Measurements from ENCODE around the gene FANCE. TPM values are rescaled to one million over a fixed set of nuclear protein-coding genes. Genes with fewer than 3 reads are reported as not detected.
"Not testable (repeated sequence)": the region's sequence is repeated elsewhere in the genome, so short reads cannot be mapped to it uniquely, and the experiment has no call there.

Gene FANCE
- polyA plus RNA-seq, 3 donors: 9.1 to 9.8 (median 9.5) TPM

DNA sequence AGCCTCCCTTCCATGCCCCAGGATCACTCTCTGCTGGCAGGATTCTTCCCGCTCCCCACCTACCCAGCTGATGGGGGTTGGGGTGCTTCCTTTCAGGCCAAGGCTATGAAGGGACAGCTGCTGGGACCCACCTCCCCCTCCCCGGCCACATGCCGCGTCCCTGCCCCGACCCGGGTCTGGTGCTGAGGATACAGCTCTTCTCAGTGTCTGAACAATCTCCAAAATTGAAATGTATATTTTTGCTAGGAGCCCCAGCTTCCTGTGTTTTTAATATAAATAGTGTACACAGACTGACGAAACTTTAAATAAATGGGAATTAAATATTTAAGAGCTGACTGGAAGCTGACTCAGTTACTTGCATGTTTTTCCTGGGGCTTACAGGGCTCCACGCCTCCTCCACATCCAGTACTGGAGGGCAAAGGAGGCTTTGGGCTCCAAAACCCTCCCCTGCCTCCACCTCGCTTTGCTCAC, 24.3 kb upstream of the FANCE start:
- no peak for DNase-seq (ENCODE audit: extremely low read depth in 1 of 11, low read depth in 9 of 11, low spot score in 4 of 11)

GRCh38 chr6:35428421-35429149, 23.6 kb upstream of the FANCE start:
- DNase-seq (ENCODE audit: extremely low read depth in 1 of 11, low read depth in 9 of 11, low spot score in 4 of 11): no peak

GRCh38 chr6:35429463-35429862, 22.7 kb upstream of the FANCE start:
- no peak for DNase-seq (ENCODE audit: extremely low read depth in 1 of 11, low read depth in 9 of 11, low spot score in 4 of 11)

GRCh38 chr6:35432291-35432690, 19.8 kb upstream of the FANCE start:
- no peak for DNase-seq (ENCODE audit: extremely low read depth in 1 of 11, low read depth in 9 of 11, low spot score in 4 of 11)

GRCh38 chr6:35432702-35433101, 19.4 kb upstream of the FANCE start:
- DNase-seq (ENCODE audit: extremely low read depth in 1 of 11, low read depth in 9 of 11, low spot score in 4 of 11): not testable (repeated sequence)

DNA sequence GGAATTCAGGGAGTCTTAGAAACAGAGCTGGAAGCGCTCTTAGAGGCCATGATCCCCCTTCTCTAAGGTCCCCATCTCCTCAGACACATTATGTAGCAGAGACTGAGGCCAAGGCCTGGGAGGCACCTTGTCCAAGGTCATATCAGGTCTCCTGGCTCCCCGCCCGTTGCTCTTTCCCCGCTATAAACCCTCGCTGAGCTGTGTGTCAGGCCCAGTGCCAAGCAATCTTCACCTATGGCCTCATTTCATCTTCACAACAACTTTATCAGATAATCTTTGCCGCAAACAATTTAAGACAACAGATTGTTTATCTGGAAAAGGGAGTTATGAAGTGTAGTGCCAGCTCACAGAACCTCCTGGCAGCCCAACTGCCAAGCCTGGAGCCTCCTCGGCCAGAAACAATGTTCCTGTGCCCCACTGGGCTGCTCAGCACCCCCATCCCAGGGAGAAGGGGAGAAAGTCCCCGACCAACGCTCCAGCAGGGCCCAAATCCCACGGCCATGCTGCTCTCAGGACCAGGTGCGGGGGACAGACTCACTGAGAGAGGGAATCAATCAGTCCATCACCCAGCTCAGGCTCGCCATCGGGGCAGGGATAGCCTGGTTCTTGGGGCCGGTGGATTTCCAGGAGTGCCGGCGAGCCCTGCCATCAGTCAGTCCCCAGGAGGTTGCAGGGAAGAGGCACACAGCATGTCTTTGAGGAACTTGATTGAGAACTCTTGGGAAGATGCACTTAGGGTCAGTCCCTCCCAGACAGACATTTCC, 16.9 kb upstream of the FANCE start:
- no peak for DNase-seq (ENCODE audit: extremely low read depth in 1 of 11, low read depth in 9 of 11, low spot score in 4 of 11)

GRCh38 chr6:35436071-35436857, 15.9 kb upstream of the FANCE start:
- no peak for DNase-seq (ENCODE audit: extremely low read depth in 1 of 11, low read depth in 9 of 11, low spot score in 4 of 11)

- DNase-seq (ENCODE audit: extremely low read depth in 1 of 11, low read depth in 9 of 11, low spot score in 4 of 11): not testable (repeated sequence)
Observed at GRCh38 chr6:35438378-35439065, 13.6 kb upstream of the FANCE start.

- no peak for DNase-seq (ENCODE audit: extremely low read depth in 1 of 11, low read depth in 9 of 11, low spot score in 4 of 11)
Observed at GRCh38 chr6:35439308-35439707, 12.8 kb upstream of the FANCE start.

- DNase-seq (ENCODE audit: extremely low read depth in 1 of 11, low read depth in 9 of 11, low spot score in 4 of 11): no peak
Observed at GRCh38 chr6:35441205-35441604, 10.9 kb upstream of the FANCE start.

- DNase-seq (ENCODE audit: extremely low read depth in 1 of 11, low read depth in 9 of 11, low spot score in 4 of 11): no peak
Observed at GRCh38 chr6:35441642-35442041, 10.5 kb upstream of the FANCE start.

- no peak for DNase-seq (ENCODE audit: extremely low read depth in 1 of 11, low read depth in 9 of 11, low spot score in 4 of 11)
Observed at GRCh38 chr6:35442693-35443092, 9.4 kb upstream of the FANCE start.

DNA sequence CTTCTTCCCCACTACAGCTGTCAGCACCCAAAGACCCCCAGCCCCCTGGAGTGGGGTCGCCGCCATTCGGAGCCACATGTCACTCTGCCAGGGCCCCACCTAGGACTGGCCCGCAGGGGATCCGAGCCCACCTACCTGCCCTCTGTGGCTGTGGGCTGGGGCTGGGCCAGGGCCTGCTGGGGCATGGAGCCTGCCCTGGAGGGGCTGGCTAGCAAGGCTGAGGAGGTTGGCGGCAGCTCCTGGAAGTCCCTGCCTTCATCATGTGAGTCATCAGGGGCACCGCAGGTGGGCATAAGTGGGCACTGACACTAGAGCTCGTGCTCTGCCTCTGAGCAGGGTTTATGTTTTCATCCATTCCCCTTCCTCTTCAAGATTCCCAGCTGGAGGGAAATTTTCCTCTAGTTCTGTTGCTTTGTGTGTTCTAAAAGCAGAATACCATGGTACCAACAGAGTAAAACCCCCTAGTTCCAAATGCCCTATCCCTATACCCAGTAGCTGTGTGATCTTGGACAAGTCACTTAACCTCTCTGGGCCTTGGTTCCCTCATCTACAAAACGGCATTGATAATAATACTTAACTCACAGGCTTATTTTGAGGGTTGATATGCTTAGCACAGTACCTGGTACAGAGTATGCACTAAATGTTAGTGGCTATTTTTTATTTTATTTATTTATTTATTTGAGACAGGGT, 8.7 kb upstream of the FANCE start:
- no peak for DNase-seq (ENCODE audit: extremely low read depth in 1 of 11, low read depth in 9 of 11, low spot score in 4 of 11)

DNA sequence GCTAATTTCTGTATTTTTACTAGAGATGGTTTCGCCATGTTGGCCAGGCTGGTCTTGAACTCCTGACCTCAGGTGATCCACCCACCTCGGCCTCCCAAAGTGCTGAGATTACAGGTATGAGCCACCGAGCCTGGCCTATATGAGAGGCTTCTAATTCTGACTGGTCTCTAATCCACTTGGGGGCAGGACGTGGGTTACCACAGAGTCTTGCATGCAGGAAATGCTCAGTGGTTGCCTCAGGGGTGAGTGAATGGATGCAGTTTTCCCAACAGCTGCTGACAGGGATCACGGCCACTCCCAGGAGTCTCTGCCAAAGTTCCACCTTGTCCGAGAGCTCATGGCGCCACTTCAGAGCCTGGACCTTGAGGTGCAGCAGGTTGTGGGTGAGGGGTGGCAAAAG, 6.4 kb upstream of the FANCE start:
- no peak for DNase-seq (ENCODE audit: extremely low read depth in 1 of 11, low read depth in 9 of 11, low spot score in 4 of 11)

DNA sequence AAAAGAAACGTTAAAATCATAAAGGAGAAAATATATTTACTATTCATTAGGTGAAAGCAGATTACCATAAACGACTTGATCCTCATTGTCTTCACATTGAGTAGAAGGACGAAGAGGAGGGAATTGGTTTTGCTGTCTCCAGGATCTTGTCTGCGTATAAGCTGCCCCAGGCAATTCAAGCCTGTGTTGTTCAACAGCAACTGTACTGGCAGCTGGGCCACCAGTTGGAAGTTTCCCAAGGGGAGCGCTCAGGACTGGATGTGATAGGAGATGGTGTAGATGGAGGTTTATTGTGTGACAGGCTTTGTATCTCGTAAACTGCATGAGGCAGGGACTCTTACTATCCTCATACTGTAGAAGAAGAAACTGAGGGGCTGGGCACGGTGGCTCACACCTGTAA, 3.9 kb upstream of the FANCE start:
- no peak for DNase-seq (ENCODE audit: extremely low read depth in 1 of 11, low read depth in 9 of 11, low spot score in 4 of 11)

GRCh38 chr6:35449287-35449881, 2.8 kb upstream of the FANCE start:
- peak in 4 of 11 donors; percentile 41 to 74 (median 50) for DNase-seq (ENCODE audit: extremely low read depth in 1 of 11, low read depth in 9 of 11, low spot score in 4 of 11)

DNA sequence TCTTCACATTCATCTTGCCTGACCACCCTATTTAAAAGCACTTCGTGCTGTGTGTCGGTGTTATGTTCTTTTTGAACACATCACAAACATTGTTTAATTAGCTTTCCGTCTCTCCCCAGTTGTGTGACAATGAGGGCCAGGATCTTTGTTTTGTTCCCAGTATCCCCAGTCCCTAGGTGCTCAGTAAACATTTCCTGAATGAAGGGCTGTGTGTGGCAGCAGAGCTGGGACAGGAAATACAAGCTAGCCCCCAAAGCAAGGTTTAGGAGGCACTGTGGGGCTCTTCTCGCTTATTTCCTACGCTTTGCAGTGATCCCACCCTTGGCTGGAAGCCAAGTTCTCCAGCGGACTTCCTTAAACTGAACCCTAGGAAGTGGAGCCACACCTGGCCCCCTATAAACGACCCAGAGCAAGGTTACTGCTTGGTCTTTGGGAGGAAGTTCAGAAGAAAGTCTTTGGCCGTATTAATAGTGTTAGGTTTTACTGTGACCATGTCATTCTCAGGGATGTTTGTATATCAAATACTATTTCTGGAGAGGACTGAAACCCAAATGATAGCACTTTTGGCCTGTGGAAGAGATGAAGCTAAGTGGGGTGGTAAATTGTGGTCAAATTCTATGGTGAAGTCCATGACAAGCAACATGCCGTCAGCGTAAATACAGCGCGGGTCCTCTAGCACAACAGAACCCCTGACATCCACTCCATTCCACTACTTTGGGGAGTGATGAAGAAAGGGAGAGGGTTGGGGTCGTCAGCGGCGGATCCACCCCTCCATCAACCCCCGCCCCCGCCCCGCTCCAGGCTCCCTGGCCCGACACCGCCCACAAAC, 570 bp upstream of the FANCE start:
- no peak for DNase-seq (ENCODE audit: extremely low read depth in 1 of 11, low read depth in 9 of 11, low spot score in 4 of 11)
